GM19238 (cell line): ENCODE data around the gene CCNJL.
A peak's percentile ranks its signal among the peaks of the same experiment; 100 is the strongest.
"Not testable (repeated sequence)": the region's sequence is repeated elsewhere in the genome, so short reads cannot be mapped to it uniquely, and the experiment has no call there.

Experiments used
- DNase-seq: peaks from one replicate; pipeline ENCODE4 v3.0.0; 2011; ENCODE audit warnings: low spot score; ENCODE audit not compliant: insufficient read length

CCNJL gene

GRCh38 chr5:160262151-160263074 lies 50.0 kb downstream of the CCNJL start:
- DNase-seq: no peak

GRCh38 chr5:160260881-160261815 lies 51.2 kb downstream of the CCNJL start:
- DNase-seq: peak; percentile 26

- DNase-seq: no peak
Observed at GRCh38 chr5:160260006-160260775, 52.2 kb downstream of the CCNJL start.

GRCh38 chr5:160259341-160259740 lies 53.0 kb downstream of the CCNJL start:
- DNase-seq: no peak

- no peak for DNase-seq
Observed at GRCh38 chr5:160254706-160255105, 57.7 kb downstream of the CCNJL start.

- no peak for DNase-seq
Observed at GRCh38 chr5:160253441-160253840, 58.9 kb downstream of the CCNJL start.

GRCh38 chr5:160252916-160253315 lies 59.4 kb downstream of the CCNJL start:
- DNase-seq: no peak

- no peak for DNase-seq
Observed at GRCh38 chr5:160251406-160252155, 60.8 kb downstream of the CCNJL start.

- no peak for DNase-seq
Observed at GRCh38 chr5:160250826-160251225, 61.5 kb downstream of the CCNJL start.

- DNase-seq: no peak
Observed at GRCh38 chr5:160250226-160250625, 62.1 kb downstream of the CCNJL start.

- not testable (repeated sequence) for DNase-seq
Observed at GRCh38 chr5:160249570-160249969, 62.8 kb downstream of the CCNJL start.

GRCh38 chr5:160245506-160246086 lies 66.8 kb downstream of the CCNJL start:
- DNase-seq: no peak

- no peak for DNase-seq
Observed at GRCh38 chr5:160242145-160242544, 70.2 kb downstream of the CCNJL start.

GRCh38 chr5:160240350-160240749 lies 72.0 kb downstream of the CCNJL start:
- no peak for DNase-seq

- no peak for DNase-seq
Observed at GRCh38 chr5:160237571-160238093, 74.7 kb downstream of the CCNJL start.

GRCh38 chr5:160235731-160236130 lies 76.6 kb downstream of the CCNJL start:
- DNase-seq: no peak

GRCh38 chr5:160233215-160233614 lies 79.1 kb downstream of the CCNJL start:
- no peak for DNase-seq

- DNase-seq: no peak
Observed at GRCh38 chr5:160231783-160232342, 80.5 kb downstream of the CCNJL start.

- no peak for DNase-seq
Observed at GRCh38 chr5:160230686-160231527, 81.5 kb downstream of the CCNJL start.
